ENCODE data around the gene ZNF778. TPM values are rescaled to one million over a fixed set of nuclear protein-coding genes. Genes with fewer than 3 reads are reported as not detected.

The ZNF778 gene
- total and polyA plus RNA-seq, 2 donors (not counting 1 experiment from before 2014, with no cell fraction given), result 4.3 to 9.4 TPM

- no peaks in the 10 kb centered on the region for H3K27me3 ChIP-seq (ENCODE audit: control insufficient read depth, insufficient read depth, low read length)
- peaks cover 2% of the 10 kb centered on the region for H3K79me2 ChIP-seq (ENCODE audit: control insufficient read depth, insufficient read depth, low read length)
- H3K4me1 ChIP-seq (ENCODE audit: control insufficient read depth, extremely low read depth, insufficient read depth, low read length), result peaks cover 2% of the 10 kb centered on the region
- no peak overlapping the region for H3K4me3 ChIP-seq (replicated peaks in 1 of 4; ENCODE audit: control extremely low read depth in 1 of 4, insufficient read depth in 1 of 4, low read depth in 3 of 4, low read length in 4 of 4)
- H3K4me2 ChIP-seq (ENCODE audit: extremely low read depth, insufficient read depth, low read length), result no peak overlapping the region
- H3K36me3 ChIP-seq (ENCODE audit: control insufficient read depth, insufficient read depth, low read length), result peaks cover 26% of the 10 kb centered on the region
- peak overlapping the region; percentile 17 for H3K27ac ChIP-seq (ENCODE audit: insufficient read depth, low read length)
- no peak for TF ChIP-seq CTCF (conservative IDR thresholded peaks at IDR 0.05 in 1 of 2, IDR thresholded peaks at IDR 0.05 in 1 of 2; ENCODE audit: low read depth in 1 of 2, low read length in 2 of 2)
- TF ChIP-seq EZH2 (IDR thresholded peaks at IDR 0.05; ENCODE audit: low read length, missing control alignments), result no peak
- no peak overlapping the region for H3K9ac ChIP-seq (ENCODE audit: insufficient read depth, low read length)
- no peak overlapping the region for H2AFZ ChIP-seq (ENCODE audit: low read length)
- H3K9me3 ChIP-seq (ENCODE audit: control insufficient read depth, insufficient read depth, low read depth, low read length), result no peaks in the 10 kb centered on the region
- DNase-seq (ENCODE audit: low read depth in 2 of 2), result peak; percentile 31 to 88
- H4K20me1 ChIP-seq (ENCODE audit: control insufficient read depth, extremely low read depth, insufficient read depth, low read length), result no peaks in the 10 kb centered on the region
Observed at GRCh38 chr16:89268987-89269735, 51.7 kb downstream of the ZNF778 start.

- H3K4me1 ChIP-seq (ENCODE audit: control insufficient read depth, extremely low read depth, insufficient read depth, low read length), result peaks cover 2% of the 10 kb centered on the region
- DNase-seq (ENCODE audit: low read depth in 2 of 2), result no peak
- no peaks in the 10 kb centered on the region for H3K27me3 ChIP-seq (ENCODE audit: control insufficient read depth, insufficient read depth, low read length)
- no peak overlapping the region for H3K27ac ChIP-seq (ENCODE audit: insufficient read depth, low read length)
- no peak overlapping the region for H2AFZ ChIP-seq (ENCODE audit: low read length)
- H3K79me2 ChIP-seq (ENCODE audit: control insufficient read depth, insufficient read depth, low read length), result peaks cover 2% of the 10 kb centered on the region
- H3K4me2 ChIP-seq (ENCODE audit: extremely low read depth, insufficient read depth, low read length), result no peak overlapping the region
- TF ChIP-seq EZH2 (IDR thresholded peaks at IDR 0.05; ENCODE audit: low read length, missing control alignments) (no peak), CTCF (conservative IDR thresholded peaks at IDR 0.05 in 1 of 2, IDR thresholded peaks at IDR 0.05 in 1 of 2; ENCODE audit: low read depth in 1 of 2, low read length in 2 of 2) (no peak)
- no peak overlapping the region for H3K9ac ChIP-seq (ENCODE audit: insufficient read depth, low read length)
- H3K36me3 ChIP-seq (ENCODE audit: control insufficient read depth, insufficient read depth, low read length), result peaks cover 26% of the 10 kb centered on the region
- H3K4me3 ChIP-seq (replicated peaks in 1 of 4; ENCODE audit: control extremely low read depth in 1 of 4, insufficient read depth in 1 of 4, low read depth in 3 of 4, low read length in 4 of 4), result no peak overlapping the region
- H3K9me3 ChIP-seq (ENCODE audit: control insufficient read depth, insufficient read depth, low read depth, low read length), result no peaks in the 10 kb centered on the region
- no peaks in the 10 kb centered on the region for H4K20me1 ChIP-seq (ENCODE audit: control insufficient read depth, extremely low read depth, insufficient read depth, low read length)
Observed at GRCh38 chr16:89269805-89270665, 52.5 kb downstream of the ZNF778 start.

GRCh38 chr16:89270666-89271345 lies 53.3 kb downstream of the ZNF778 start:
- Histone ChIP-seq H3K4me3 (replicated peaks in 1 of 4; ENCODE audit: control extremely low read depth in 1 of 4, insufficient read depth in 1 of 4, low read depth in 3 of 4, low read length in 4 of 4) (no peak overlapping the region), H4K20me1 (ENCODE audit: control insufficient read depth, extremely low read depth, insufficient read depth, low read length) (no peaks in the 10 kb centered on the region), H3K36me3 (ENCODE audit: control insufficient read depth, insufficient read depth, low read length) (peaks cover 30% of the 10 kb centered on the region), H3K4me2 (ENCODE audit: extremely low read depth, insufficient read depth, low read length) (no peak overlapping the region), H3K27me3 (ENCODE audit: control insufficient read depth, insufficient read depth, low read length) (no peaks in the 10 kb centered on the region), H3K9me3 (ENCODE audit: control insufficient read depth, insufficient read depth, low read depth, low read length) (no peaks in the 10 kb centered on the region), H3K27ac (ENCODE audit: insufficient read depth, low read length) (no peak overlapping the region), H2AFZ (ENCODE audit: low read length) (no peak overlapping the region), H3K9ac (ENCODE audit: insufficient read depth, low read length) (no peak overlapping the region), H3K79me2 (ENCODE audit: control insufficient read depth, insufficient read depth, low read length) (peaks cover 2% of the 10 kb centered on the region), H3K4me1 (ENCODE audit: control insufficient read depth, extremely low read depth, insufficient read depth, low read length) (peaks cover 2% of the 10 kb centered on the region)
- no peak for DNase-seq (ENCODE audit: low read depth in 2 of 2)
- TF ChIP-seq EZH2 (IDR thresholded peaks at IDR 0.05; ENCODE audit: low read length, missing control alignments) (no peak), CTCF (conservative IDR thresholded peaks at IDR 0.05 in 1 of 2, IDR thresholded peaks at IDR 0.05 in 1 of 2; ENCODE audit: low read depth in 1 of 2, low read length in 2 of 2) (no peak)
